ENCODE results near the gene DNALI1. TPM values are rescaled to one million over a fixed set of nuclear protein-coding genes. Genes with fewer than 3 reads are reported as not detected.

The DNALI1 gene
- total and polyA plus RNA-seq, 10 of the 15 experiments (the other 5 are each of a cell fraction or from before 2014, with no cell fraction given) = 0.03 to 0.13 (median 0.05) TPM; not detected in 7

GRCh38 chr1:37514350-37515184 lies 42.2 kb upstream of the DNALI1 start, which contains the start of gene MEAF6 (continued):
- TF ChIP-seq CEBPZ (IDR thresholded peaks at IDR 0.05; ENCODE audit: low read depth, low read length) = no peak
- TF ChIP-seq CTCF (IDR thresholded peaks at IDR 0.05 in 2 of 3, conservative IDR thresholded peaks at IDR 0.05 in 1 of 3; ENCODE audit: control insufficient read depth in 2 of 3, extremely low read depth in 1 of 3, insufficient read depth in 1 of 3, low read depth in 3 of 3, low read length in 3 of 3) = peak; percentile 36 to 74 (median 55); a peak in 5 of 6 replicates
- TF ChIP-seq PBX3 (IDR thresholded peaks at IDR 0.05; ENCODE audit: insufficient replicate concordance, low read depth, low read length) = no peak
- no peak for TF ChIP-seq SMAD1 (IDR thresholded peaks at IDR 0.05; ENCODE audit: low read depth, partially characterized antibody)
- no peak for TF ChIP-seq RAD21 (IDR thresholded peaks at IDR 0.05; ENCODE audit: insufficient read depth, low read depth, low read length)
- TF ChIP-seq ZSCAN29 (IDR thresholded peaks at IDR 0.05) = no peak
- TF ChIP-seq MTA2 (IDR thresholded peaks at IDR 0.05; ENCODE audit: low read depth) = no peak
- 0 out of 2 replicates have a peak, but pooled peaks have one; percentile 26 for TF ChIP-seq CBX5 (IDR thresholded peaks at IDR 0.05; ENCODE audit: low read depth)
- TF ChIP-seq SPI1 (IDR thresholded peaks at IDR 0.05; ENCODE audit: borderline replicate concordance, insufficient read depth, low read depth, low read length) = 0 out of 2 replicates have a peak, but pooled peaks have one; percentile 44
- peak; percentile 67; the same call in 1 of the 2 replicates for TF ChIP-seq ZNF592 (IDR thresholded peaks at IDR 0.05)
- no peak for TF ChIP-seq USF1 (IDR thresholded peaks at IDR 0.05; ENCODE audit: borderline replicate concordance, extremely low read length, insufficient read depth, low read depth, low read length)
- TF ChIP-seq NBN (IDR thresholded peaks at IDR 0.05) = peak; percentile 79
- peak; percentile 84 for TF ChIP-seq POLR2A (IDR thresholded peaks at IDR 0.05; ENCODE audit: low read depth, low read length)
- TF ChIP-seq TCF12 (IDR thresholded peaks at IDR 0.05; ENCODE audit: low read depth, low read length) = no peak
- TF ChIP-seq BMI1 (IDR thresholded peaks at IDR 0.05; ENCODE audit: borderline replicate concordance) = no peak
